Ramos (cell line): Measurements from ENCODE around the gene RPTOR.

Experiments used
- in situ Hi-C: fragments of 300-500 bp; cut with MboI; formaldehyde crosslinking; loops from one replicate; pipeline ENCODE4 v1.14.3; 2022; ENCODE audit warnings: low sequenced_read_pairs; ENCODE audit not compliant: unreplicated experiment

Gene RPTOR

GRCh38 chr17:80652756-80653330, 108.2 kb downstream of the RPTOR start:
- in situ Hi-C loops: no loop called here

GRCh38 chr17:80653856-80654255, 109.2 kb downstream of the RPTOR start:
- in situ Hi-C loops: no loop called here

- in situ Hi-C loops: no loop called here
Observed at GRCh38 chr17:80655608-80656007, 111.0 kb downstream of the RPTOR start.

- in situ Hi-C loops: no loop called here
Observed at GRCh38 chr17:80656590-80656989, 112.0 kb downstream of the RPTOR start.

GRCh38 chr17:80657561-80657960, 112.9 kb downstream of the RPTOR start:
- in situ Hi-C loops: no loop called here

GRCh38 chr17:80658821-80659220, 114.2 kb downstream of the RPTOR start:
- in situ Hi-C loops: no loop called here

GRCh38 chr17:80659651-80660050, 115.0 kb downstream of the RPTOR start:
- in situ Hi-C loops: no loop called here

GRCh38 chr17:80660527-80661198, 116.0 kb downstream of the RPTOR start:
- in situ Hi-C loops: no loop called here

- in situ Hi-C loops: no loop called here
Observed at GRCh38 chr17:80662557-80662956, 117.9 kb downstream of the RPTOR start.

GRCh38 chr17:80663781-80664206, 119.2 kb downstream of the RPTOR start:
- in situ Hi-C loops: no loop called here

- in situ Hi-C loops: no loop called here
Observed at GRCh38 chr17:80664217-80664790, 119.7 kb downstream of the RPTOR start.

- in situ Hi-C loops: no loop called here
Observed at GRCh38 chr17:80665792-80666191, 121.2 kb downstream of the RPTOR start.

GRCh38 chr17:80666867-80667266, 122.2 kb downstream of the RPTOR start:
- in situ Hi-C loops: no loop called here

- in situ Hi-C loops: no loop called here
Observed at GRCh38 chr17:80667462-80668277, 123.0 kb downstream of the RPTOR start.

- in situ Hi-C loops: no loop called here
Observed at GRCh38 chr17:80668375-80669148, 123.9 kb downstream of the RPTOR start.

- in situ Hi-C loops: no loop called here
Observed at GRCh38 chr17:80671039-80671824, 126.6 kb downstream of the RPTOR start.

- in situ Hi-C loops: no loop called here
Observed at GRCh38 chr17:80671825-80672110, 127.1 kb downstream of the RPTOR start.

GRCh38 chr17:80673152-80673920, 128.7 kb downstream of the RPTOR start:
- in situ Hi-C loops: no loop called here
